ENCODE data around the gene TPK1.

Gene TPK1

DNA sequence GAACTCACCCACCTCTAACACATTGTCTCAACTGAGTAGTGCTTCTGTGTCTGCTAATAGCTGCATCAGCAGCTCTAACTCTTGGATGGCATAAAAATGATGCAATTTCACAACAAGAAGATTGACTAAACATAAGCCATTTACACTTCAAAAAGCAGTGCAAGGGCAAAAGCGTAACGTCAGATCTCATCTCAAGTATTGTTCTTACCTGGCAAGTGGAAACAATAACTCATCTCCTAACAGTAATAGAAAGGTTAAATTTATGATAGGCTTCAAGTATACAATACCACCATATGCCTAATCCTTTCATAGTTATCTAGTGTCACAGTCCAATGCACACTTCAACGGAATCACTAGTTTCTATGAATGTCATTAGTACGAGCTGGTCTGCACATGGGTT, 14.8 kb downstream of the TPK1 start:
- Histone ChIP-seq H3K36me3 (no peaks in the 10 kb centered on the region), H3K27ac (no peak overlapping the region), H3K27me3 (ENCODE audit: insufficient read depth, low read depth, severe bottlenecking) (no peaks in the 10 kb centered on the region), H3K9me3 (ENCODE audit: severe bottlenecking) (no peaks in the 10 kb centered on the region), H3K4me3 (ENCODE audit: low read depth, low read length) (no peak overlapping the region)
- DNase-seq: no peak
- TF ChIP-seq, protein P1, sequence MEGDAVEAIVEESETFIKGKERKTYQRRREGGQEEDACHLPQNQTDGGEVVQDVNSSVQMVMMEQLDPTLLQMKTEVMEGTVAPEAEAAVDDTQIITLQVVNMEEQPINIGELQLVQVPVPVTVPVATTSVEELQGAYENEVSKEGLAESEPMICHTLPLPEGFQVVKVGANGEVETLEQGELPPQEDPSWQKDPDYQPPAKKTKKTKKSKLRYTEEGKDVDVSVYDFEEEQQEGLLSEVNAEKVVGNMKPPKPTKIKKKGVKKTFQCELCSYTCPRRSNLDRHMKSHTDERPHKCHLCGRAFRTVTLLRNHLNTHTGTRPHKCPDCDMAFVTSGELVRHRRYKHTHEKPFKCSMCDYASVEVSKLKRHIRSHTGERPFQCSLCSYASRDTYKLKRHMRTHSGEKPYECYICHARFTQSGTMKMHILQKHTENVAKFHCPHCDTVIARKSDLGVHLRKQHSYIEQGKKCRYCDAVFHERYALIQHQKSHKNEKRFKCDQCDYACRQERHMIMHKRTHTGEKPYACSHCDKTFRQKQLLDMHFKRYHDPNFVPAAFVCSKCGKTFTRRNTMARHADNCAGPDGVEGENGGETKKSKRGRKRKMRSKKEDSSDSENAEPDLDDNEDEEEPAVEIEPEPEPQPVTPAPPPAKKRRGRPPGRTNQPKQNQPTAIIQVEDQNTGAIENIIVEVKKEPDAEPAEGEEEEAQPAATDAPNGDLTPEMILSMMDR (IDR thresholded peaks at IDR 0.05; ENCODE audit: low read depth, low read length): no peak

DNA sequence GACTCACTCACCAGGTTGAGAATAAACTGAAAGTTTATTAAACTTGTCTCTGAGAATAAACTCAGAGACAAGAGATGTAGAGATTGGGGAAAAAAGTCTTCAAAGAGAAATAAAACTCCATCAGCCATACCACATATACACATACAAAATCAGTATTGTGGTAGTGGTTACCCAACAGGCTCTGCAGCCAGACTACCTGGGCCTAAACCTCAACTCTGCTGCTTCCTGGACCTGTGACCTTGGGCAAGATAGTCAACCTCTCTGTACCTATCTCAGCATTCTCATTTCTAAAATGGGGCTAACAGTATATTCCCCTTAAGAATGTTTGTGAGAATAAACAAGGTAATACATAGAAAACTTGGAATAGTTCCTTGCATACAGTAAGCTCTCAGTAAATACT, 15.3 kb downstream of the TPK1 start:
- Histone ChIP-seq H3K36me3 (no peaks in the 10 kb centered on the region), H3K27ac (no peak overlapping the region), H3K4me3 (ENCODE audit: low read depth, low read length) (no peak overlapping the region), H3K27me3 (ENCODE audit: insufficient read depth, low read depth, severe bottlenecking) (no peaks in the 10 kb centered on the region), H3K9me3 (ENCODE audit: severe bottlenecking) (no peaks in the 10 kb centered on the region)
- no peak for DNase-seq
- TF ChIP-seq, protein P1 (IDR thresholded peaks at IDR 0.05; ENCODE audit: low read depth, low read length): no peak

DNA sequence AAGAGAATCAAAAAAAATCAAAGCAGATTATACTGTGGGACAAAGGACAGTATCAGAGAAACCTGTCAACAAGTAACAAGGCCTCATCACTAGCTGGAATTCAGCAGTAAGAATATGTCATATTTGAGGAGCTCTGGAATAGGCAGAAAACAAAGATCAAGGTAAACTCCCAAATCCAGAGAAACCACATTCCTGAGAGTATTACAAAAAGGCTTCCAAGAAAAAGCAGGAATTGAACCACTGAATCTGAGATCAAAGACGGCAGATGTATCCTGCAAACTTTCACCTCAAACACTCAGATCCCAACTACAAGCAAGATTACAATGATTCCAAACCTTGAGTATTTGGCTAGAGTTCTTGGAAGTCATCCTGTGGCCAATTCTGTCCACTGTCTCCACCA, 16.3 kb downstream of the TPK1 start:
- TF ChIP-seq, protein P1 (IDR thresholded peaks at IDR 0.05; ENCODE audit: low read depth, low read length): no peak
- Histone ChIP-seq H3K9me3 (ENCODE audit: severe bottlenecking) (no peaks in the 10 kb centered on the region), H3K27ac (no peak overlapping the region), H3K27me3 (ENCODE audit: insufficient read depth, low read depth, severe bottlenecking) (no peaks in the 10 kb centered on the region), H3K4me3 (ENCODE audit: low read depth, low read length) (no peak overlapping the region), H3K36me3 (no peaks in the 10 kb centered on the region)
- no peak for DNase-seq

DNA sequence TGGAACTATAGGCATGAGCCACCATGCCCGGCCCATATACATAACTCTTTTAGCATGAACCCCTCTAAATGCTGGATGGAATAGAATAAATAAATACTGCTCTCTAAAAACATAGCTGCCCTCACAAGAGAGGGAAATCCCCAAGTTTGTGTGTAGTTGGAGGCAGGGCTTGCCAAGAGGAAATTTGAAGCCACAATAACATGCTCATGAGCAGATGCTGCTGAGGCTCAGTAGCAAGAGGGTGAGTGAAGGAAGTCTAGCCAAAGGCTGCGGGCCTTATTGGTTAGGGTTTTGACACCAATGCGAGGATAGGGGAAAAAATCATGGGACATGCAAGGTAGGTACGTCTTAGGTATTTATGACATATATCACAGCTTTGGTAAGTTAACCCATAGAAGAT, 17.3 kb downstream of the TPK1 start:
- Histone ChIP-seq H3K9me3 (ENCODE audit: severe bottlenecking) (no peaks in the 10 kb centered on the region), H3K36me3 (no peaks in the 10 kb centered on the region), H3K4me3 (ENCODE audit: low read depth, low read length) (no peak overlapping the region)

DNA sequence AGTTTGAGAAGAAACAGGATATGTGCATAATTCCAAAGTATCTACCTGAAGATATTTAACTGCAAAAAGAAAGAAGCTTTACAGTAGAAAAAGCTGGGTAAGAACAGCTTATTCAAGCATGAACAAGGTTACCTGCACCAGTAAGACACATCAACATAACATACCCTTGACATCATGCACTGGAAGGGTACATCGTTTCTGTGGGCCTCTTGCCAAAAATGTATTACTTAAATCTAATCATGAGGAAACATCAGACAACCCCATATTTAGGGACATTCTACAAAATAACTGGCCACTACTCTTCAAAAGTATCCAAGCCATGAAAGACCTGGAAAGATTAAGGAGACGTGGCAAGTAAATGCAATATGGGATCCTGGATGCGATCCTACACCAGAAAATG, 18.9 kb downstream of the TPK1 start:
- no peaks in the 10 kb centered on the region for H3K36me3 ChIP-seq
- no peak overlapping the region for H3K4me3 ChIP-seq (ENCODE audit: low read depth, low read length)
- no peaks in the 10 kb centered on the region for H3K27me3 ChIP-seq (ENCODE audit: insufficient read depth, low read depth, severe bottlenecking)
- no peak for DNase-seq
- TF ChIP-seq, protein P1 (IDR thresholded peaks at IDR 0.05; ENCODE audit: low read depth, low read length): no peak
- H3K9me3 ChIP-seq (ENCODE audit: severe bottlenecking): no peaks in the 10 kb centered on the region
- no peak overlapping the region for H3K27ac ChIP-seq

More for the DNA sequence above, 17.3 kb downstream of the TPK1 start:
- no peak for DNase-seq
- TF ChIP-seq, protein P1 (IDR thresholded peaks at IDR 0.05; ENCODE audit: low read depth, low read length): no peak
- Histone ChIP-seq H3K27ac (no peak overlapping the region), H3K27me3 (ENCODE audit: insufficient read depth, low read depth, severe bottlenecking) (no peaks in the 10 kb centered on the region)

DNA sequence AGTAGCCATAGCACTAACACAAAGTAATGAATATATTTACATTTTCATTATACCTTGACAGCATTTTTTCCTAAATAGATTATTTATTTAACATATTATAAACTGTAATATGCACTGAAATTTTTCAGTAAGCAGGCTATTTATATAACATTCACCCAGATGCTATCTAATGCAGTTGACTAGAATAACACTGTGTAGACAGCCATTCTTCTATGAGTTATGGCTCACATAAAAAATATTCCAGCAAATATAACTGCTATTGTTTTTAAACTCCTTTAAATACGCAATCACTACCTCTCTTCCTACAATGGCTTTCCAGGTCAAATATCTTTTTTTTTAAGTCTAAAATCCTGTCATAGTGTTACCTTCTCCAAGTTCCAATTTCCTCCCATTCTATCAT, 21.6 kb downstream of the TPK1 start:
- TF ChIP-seq, protein P1 (IDR thresholded peaks at IDR 0.05; ENCODE audit: low read depth, low read length): no peak
- Histone ChIP-seq H3K4me3 (ENCODE audit: low read depth, low read length) (no peak overlapping the region), H3K27me3 (ENCODE audit: insufficient read depth, low read depth, severe bottlenecking) (no peaks in the 10 kb centered on the region), H3K36me3 (no peaks in the 10 kb centered on the region), H3K9me3 (ENCODE audit: severe bottlenecking) (no peaks in the 10 kb centered on the region), H3K27ac (no peak overlapping the region)
- no peak for DNase-seq

Data from WERI-Rb-1 (cell line).